WTC11 (cell line): Measurements from ENCODE around the gene ANKRD52. TPM values are rescaled to one million over a fixed set of nuclear protein-coding genes. Genes with fewer than 3 reads are reported as not detected.

ENCODE experiments used
- ATAC-seq: fragments of 200-7000 bp; cut with Tn5 transposase; 2 replicates; pipeline ENCODE4 v1.10.0; 2021; ENCODE audit warnings: mild to moderate bottlenecking, moderate library complexity
- CTCF ChIA-PET: fragments of 300-600 bp; sonication (Branson Sonifier 250); formaldehyde crosslinking; loops from one replicate; lab custom pipeline; 2021; ENCODE audit warnings: antibody characterized with exemption; lab: Charles Lee
- POLR2A ChIA-PET: fragments of 350-600 bp; sonication (Branson Sonifier 250); formaldehyde crosslinking; loops from one replicate; lab custom pipeline; 2021; ENCODE audit warnings: antibody characterized with exemption; lab: Charles Lee
- DNase-seq: peaks from one replicate; pipeline ENCODE4 v3.0.0; 2021; ENCODE audit warnings: low spot score
- H3K27ac Mint-ChIP-seq: 2 replicates; pipeline ENCODE4 v1.8.0; 2021; ENCODE audit warnings: mixed read lengths
- H3K27me3 Mint-ChIP-seq: 2 replicates; pipeline ENCODE4 v1.8.0; 2021; ENCODE audit warnings: low read depth, mild to moderate bottlenecking, moderate library complexity, mixed read lengths
- H3K36me3 Mint-ChIP-seq: 2 replicates; pipeline ENCODE4 v1.8.0; 2021; ENCODE audit warnings: mixed read lengths
- H3K4me1 Mint-ChIP-seq: 2 replicates; pipeline ENCODE4 v1.8.0; 2022; ENCODE audit warnings: mixed read lengths
- H3K4me3 Mint-ChIP-seq: 2 replicates; pipeline ENCODE4 v1.8.0; 2021; ENCODE audit warnings: mild to moderate bottlenecking, moderate library complexity, mixed read lengths
- H3K9me3 Mint-ChIP-seq: 2 replicates; pipeline ENCODE4 v1.8.0; 2021; ENCODE audit warnings: mixed read lengths
- FOXP1 ChIP-seq: sonication (generic); formaldehyde crosslinking; IDR thresholded peaks from 2 replicates; pipeline ENCODE4 v1.8.0; 2022; ENCODE audit warnings: missing genetic modification reagents, mild to moderate bottlenecking, moderate library complexity, borderline replicate concordance
- GRHL2 ChIP-seq: fragments of 250-450 bp; sonication (Bioruptor Pico); IDR thresholded peaks from 2 replicates; pipeline ENCODE4 v1.8.0; 2022; ENCODE audit warnings: mild to moderate bottlenecking, moderate library complexity; ENCODE audit not compliant: insufficient replicate concordance, severe bottlenecking
- GTF2I ChIP-seq: fragments of 250-450 bp; sonication (Bioruptor Pico); conservative IDR thresholded peaks from 2 replicates; pipeline ENCODE4 v1.4.0; 2021; ENCODE audit warnings: mild to moderate bottlenecking
- JAZF1 ChIP-seq: fragments of 250-450 bp; sonication (Bioruptor Pico); IDR thresholded peaks from 2 replicates; pipeline ENCODE4 v1.9.0; 2021; ENCODE audit warnings: moderate library complexity, mild to moderate bottlenecking, inconsistent platforms
- RELA ChIP-seq: sonication (generic); formaldehyde crosslinking; IDR thresholded peaks from 2 replicates; pipeline ENCODE4 v1.8.1; 2022; ENCODE audit warnings: missing genetic modification reagents, mild to moderate bottlenecking, borderline replicate concordance
- SOX15 ChIP-seq: fragments of 250-450 bp; sonication (Bioruptor Pico); IDR thresholded peaks from 2 replicates; pipeline ENCODE4 v1.9.0; 2021; ENCODE audit warnings: mild to moderate bottlenecking
- TEAD4 ChIP-seq: sonication (generic); formaldehyde crosslinking; IDR thresholded peaks from 2 replicates; pipeline ENCODE4 v1.8.0; 2022; ENCODE audit warnings: mild to moderate bottlenecking, missing genetic modification reagents
- ZBTB21 ChIP-seq: sonication (generic); formaldehyde crosslinking; IDR thresholded peaks from 2 replicates; pipeline ENCODE4 v1.8.1; 2023; ENCODE audit warnings: mild to moderate bottlenecking, missing genetic modification reagents, borderline replicate concordance
- ZNF138 ChIP-seq: sonication (generic); formaldehyde crosslinking; conservative IDR thresholded peaks from 2 replicates; pipeline ENCODE4 v1.8.1; 2022; ENCODE audit warnings: mild to moderate bottlenecking, moderate library complexity, missing genetic modification reagents
- total RNA-seq: library from RNA; stranded (reverse); gene quantifications from 3 replicates; pipeline ENCODE4 v1.2.3, GENCODE V29; 2021
- TF ChIP-seq, protein P1 (sequence below): fragments of 250-450 bp; sonication (Bioruptor Pico); IDR thresholded peaks from 2 replicates; pipeline ENCODE4 v1.8.0; 2021; ENCODE audit warnings: mild to moderate bottlenecking
- TF ChIP-seq, protein P2 (sequence below): fragments of 200-600 bp; IDR thresholded peaks from 2 replicates; pipeline ENCODE4 v1.8.0; 2022; ENCODE audit warnings: antibody characterized with exemption
- TF ChIP-seq, protein P3 (sequence below): sonication (generic); formaldehyde crosslinking; IDR thresholded peaks from 2 replicates; pipeline ENCODE4 v1.8.1; 2022; ENCODE audit warnings: mild to moderate bottlenecking, moderate library complexity, missing genetic modification reagents
- TF ChIP-seq, protein P4 (sequence below): sonication (generic); formaldehyde crosslinking; IDR thresholded peaks from 2 replicates; pipeline ENCODE4 v1.8.1; 2023; ENCODE audit warnings: mild to moderate bottlenecking, missing genetic modification reagents
- TF ChIP-seq, protein P5 (sequence below): fragments of 250-450 bp; sonication (Bioruptor Pico); IDR thresholded peaks from 2 replicates; pipeline ENCODE4 v2.1.2; 2022; ENCODE audit warnings: mild to moderate bottlenecking, moderate library complexity
- TF ChIP-seq, protein P6 (sequence below): sonication (generic); formaldehyde crosslinking; IDR thresholded peaks from 2 replicates; pipeline ENCODE4 v1.8.1; 2023; ENCODE audit warnings: mild to moderate bottlenecking, missing genetic modification reagents, borderline replicate concordance
- TF ChIP-seq, protein P7 (sequence below): sonication (generic); formaldehyde crosslinking; IDR thresholded peaks from 2 replicates; pipeline ENCODE4 v1.8.1; 2023; ENCODE audit warnings: mild to moderate bottlenecking, missing genetic modification reagents
- TF ChIP-seq, protein P8 (sequence below): sonication (generic); formaldehyde crosslinking; IDR thresholded peaks from 2 replicates; pipeline ENCODE4 v1.8.1; 2023; ENCODE audit warnings: mild to moderate bottlenecking, missing genetic modification reagents, moderate library complexity
- TF ChIP-seq, protein P9 (sequence below): fragments of 250-450 bp; sonication (Bioruptor Pico); conservative IDR thresholded peaks from 2 replicates; pipeline ENCODE4 v1.9.0; 2021; ENCODE audit warnings: mild to moderate bottlenecking
- TF ChIP-seq, protein P10 (sequence below): sonication (generic); formaldehyde crosslinking; IDR thresholded peaks from 2 replicates; pipeline ENCODE4 v1.8.0; 2022; ENCODE audit warnings: mild to moderate bottlenecking, missing genetic modification reagents

ANKRD52 gene
- total RNA-seq, 1 experiment from 2014 or later = 41.2 TPM

DNA sequence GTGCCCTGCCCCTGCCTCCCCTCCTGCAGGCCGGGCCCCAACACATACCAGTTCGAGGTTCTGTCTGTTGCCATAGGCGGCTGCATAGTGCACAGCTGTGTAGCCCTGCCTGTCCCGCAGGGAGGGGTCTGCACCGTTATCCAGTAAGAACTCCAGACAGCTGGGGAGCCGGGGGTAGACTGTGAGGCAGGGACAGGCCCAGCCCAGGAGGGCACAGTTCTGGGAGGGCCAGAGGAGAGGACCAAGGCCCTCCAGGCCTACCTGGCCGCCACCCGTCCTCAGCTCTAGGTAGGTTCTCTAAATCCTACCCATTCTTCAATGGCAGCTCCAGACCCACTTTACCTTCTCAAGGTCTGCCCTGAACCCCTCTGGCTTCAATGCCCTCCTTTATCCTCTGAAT lies 9.5 kb downstream of the ANKRD52 start (continued):
- TF ChIP-seq, protein P1, sequence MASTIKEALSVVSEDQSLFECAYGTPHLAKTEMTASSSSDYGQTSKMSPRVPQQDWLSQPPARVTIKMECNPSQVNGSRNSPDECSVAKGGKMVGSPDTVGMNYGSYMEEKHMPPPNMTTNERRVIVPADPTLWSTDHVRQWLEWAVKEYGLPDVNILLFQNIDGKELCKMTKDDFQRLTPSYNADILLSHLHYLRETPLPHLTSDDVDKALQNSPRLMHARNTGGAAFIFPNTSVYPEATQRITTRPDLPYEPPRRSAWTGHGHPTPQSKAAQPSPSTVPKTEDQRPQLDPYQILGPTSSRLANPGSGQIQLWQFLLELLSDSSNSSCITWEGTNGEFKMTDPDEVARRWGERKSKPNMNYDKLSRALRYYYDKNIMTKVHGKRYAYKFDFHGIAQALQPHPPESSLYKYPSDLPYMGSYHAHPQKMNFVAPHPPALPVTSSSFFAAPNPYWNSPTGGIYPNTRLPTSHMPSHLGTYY (CRISPR knock-in tag) = no peak
- no peak for TF ChIP-seq SOX15 (CRISPR knock-in tag)
- TF ChIP-seq GRHL2 (CRISPR knock-in tag) = no peak
- TF ChIP-seq, protein P2, sequence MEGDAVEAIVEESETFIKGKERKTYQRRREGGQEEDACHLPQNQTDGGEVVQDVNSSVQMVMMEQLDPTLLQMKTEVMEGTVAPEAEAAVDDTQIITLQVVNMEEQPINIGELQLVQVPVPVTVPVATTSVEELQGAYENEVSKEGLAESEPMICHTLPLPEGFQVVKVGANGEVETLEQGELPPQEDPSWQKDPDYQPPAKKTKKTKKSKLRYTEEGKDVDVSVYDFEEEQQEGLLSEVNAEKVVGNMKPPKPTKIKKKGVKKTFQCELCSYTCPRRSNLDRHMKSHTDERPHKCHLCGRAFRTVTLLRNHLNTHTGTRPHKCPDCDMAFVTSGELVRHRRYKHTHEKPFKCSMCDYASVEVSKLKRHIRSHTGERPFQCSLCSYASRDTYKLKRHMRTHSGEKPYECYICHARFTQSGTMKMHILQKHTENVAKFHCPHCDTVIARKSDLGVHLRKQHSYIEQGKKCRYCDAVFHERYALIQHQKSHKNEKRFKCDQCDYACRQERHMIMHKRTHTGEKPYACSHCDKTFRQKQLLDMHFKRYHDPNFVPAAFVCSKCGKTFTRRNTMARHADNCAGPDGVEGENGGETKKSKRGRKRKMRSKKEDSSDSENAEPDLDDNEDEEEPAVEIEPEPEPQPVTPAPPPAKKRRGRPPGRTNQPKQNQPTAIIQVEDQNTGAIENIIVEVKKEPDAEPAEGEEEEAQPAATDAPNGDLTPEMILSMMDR = no peak
- TF ChIP-seq ZBTB21 (CRISPR knock-in tag) = no peak
- no peak for TF ChIP-seq FOXP1 (CRISPR knock-in tag)
- TF ChIP-seq, protein P3, sequence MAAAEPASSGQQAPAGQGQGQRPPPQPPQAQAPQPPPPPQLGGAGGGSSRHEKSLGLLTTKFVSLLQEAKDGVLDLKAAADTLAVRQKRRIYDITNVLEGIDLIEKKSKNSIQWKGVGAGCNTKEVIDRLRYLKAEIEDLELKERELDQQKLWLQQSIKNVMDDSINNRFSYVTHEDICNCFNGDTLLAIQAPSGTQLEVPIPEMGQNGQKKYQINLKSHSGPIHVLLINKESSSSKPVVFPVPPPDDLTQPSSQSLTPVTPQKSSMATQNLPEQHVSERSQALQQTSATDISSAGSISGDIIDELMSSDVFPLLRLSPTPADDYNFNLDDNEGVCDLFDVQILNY = no peak
- TF ChIP-seq GTF2I (CRISPR knock-in tag) = no peak
- TF ChIP-seq, all 79 proteins: peak for 0

DNA sequence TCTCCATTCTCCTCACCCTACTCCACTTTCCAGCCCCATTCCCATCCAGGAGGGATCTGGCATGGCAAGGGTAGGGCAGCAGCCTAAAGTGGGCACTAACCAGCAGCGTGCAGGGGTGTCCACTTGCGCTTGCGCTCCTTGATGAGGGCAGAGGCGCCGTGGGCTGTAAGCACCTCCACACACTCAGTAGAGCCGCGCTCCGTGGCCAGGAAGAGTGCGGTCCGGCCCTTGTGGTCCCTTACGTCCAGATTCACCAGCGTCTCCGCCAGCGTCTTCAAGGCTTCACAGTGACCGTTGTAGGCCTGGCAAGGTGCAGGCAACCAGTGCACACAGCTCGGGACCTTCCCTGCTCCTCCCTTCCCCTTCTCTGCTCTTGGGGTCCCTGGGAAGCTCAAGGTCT lies 10.3 kb downstream of the ANKRD52 start:
- ChIA-PET POLR2A (interaction anchor here (0.5 kb wide), 2 partner anchors 17 to 68 kb away, joined by 3 to 4 read pairs; partner anchors contain the start of gene CNPY2), CTCF (interaction anchor here (0.6 to 2.6 kb wide), 5 partner anchors 10 to 129 kb away, joined by 3 to 9 read pairs (median 3); partner anchors contain the start of genes ANKRD52 and ZC3H10)
- Mint-ChIP-seq H3K4me3 (no peak overlapping the region), H3K9me3 (no peaks in the 10 kb centered on the region), H3K4me1 (no peaks in the 10 kb centered on the region), H3K27ac (no peak overlapping the region), H3K27me3 (no peaks in the 10 kb centered on the region), H3K36me3 (peaks cover 63% of the 10 kb centered on the region)
- DNase-seq (no peak), ATAC-seq (no peak)
- TF ChIP-seq, protein P4, sequence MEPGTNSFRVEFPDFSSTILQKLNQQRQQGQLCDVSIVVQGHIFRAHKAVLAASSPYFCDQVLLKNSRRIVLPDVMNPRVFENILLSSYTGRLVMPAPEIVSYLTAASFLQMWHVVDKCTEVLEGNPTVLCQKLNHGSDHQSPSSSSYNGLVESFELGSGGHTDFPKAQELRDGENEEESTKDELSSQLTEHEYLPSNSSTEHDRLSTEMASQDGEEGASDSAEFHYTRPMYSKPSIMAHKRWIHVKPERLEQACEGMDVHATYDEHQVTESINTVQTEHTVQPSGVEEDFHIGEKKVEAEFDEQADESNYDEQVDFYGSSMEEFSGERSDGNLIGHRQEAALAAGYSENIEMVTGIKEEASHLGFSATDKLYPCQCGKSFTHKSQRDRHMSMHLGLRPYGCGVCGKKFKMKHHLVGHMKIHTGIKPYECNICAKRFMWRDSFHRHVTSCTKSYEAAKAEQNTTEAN = no peak
- TF ChIP-seq, protein P5, sequence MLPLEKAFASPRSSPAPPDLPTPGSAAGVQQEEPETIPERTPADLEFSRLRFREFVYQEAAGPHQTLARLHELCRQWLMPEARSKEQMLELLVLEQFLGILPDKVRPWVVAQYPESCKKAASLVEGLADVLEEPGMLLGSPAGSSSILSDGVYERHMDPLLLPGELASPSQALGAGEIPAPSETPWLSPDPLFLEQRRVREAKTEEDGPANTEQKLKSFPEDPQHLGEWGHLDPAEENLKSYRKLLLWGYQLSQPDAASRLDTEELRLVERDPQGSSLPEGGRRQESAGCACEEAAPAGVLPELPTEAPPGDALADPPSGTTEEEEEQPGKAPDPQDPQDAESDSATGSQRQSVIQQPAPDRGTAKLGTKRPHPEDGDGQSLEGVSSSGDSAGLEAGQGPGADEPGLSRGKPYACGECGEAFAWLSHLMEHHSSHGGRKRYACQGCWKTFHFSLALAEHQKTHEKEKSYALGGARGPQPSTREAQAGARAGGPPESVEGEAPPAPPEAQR (CRISPR knock-in tag) = no peak
- TF ChIP-seq, protein P6, sequence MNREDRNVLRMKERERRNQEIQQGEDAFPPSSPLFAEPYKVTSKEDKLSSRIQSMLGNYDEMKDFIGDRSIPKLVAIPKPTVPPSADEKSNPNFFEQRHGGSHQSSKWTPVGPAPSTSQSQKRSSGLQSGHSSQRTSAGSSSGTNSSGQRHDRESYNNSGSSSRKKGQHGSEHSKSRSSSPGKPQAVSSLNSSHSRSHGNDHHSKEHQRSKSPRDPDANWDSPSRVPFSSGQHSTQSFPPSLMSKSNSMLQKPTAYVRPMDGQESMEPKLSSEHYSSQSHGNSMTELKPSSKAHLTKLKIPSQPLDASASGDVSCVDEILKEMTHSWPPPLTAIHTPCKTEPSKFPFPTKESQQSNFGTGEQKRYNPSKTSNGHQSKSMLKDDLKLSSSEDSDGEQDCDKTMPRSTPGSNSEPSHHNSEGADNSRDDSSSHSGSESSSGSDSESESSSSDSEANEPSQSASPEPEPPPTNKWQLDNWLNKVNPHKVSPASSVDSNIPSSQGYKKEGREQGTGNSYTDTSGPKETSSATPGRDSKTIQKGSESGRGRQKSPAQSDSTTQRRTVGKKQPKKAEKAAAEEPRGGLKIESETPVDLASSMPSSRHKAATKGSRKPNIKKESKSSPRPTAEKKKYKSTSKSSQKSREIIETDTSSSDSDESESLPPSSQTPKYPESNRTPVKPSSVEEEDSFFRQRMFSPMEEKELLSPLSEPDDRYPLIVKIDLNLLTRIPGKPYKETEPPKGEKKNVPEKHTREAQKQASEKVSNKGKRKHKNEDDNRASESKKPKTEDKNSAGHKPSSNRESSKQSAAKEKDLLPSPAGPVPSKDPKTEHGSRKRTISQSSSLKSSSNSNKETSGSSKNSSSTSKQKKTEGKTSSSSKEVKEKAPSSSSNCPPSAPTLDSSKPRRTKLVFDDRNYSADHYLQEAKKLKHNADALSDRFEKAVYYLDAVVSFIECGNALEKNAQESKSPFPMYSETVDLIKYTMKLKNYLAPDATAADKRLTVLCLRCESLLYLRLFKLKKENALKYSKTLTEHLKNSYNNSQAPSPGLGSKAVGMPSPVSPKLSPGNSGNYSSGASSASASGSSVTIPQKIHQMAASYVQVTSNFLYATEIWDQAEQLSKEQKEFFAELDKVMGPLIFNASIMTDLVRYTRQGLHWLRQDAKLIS = no peak
- no peak for TF ChIP-seq TEAD4 (CRISPR knock-in tag)
- TF ChIP-seq JAZF1 (CRISPR knock-in tag) = no peak
- no peak for TF ChIP-seq RELA (CRISPR knock-in tag)
- no peak for TF ChIP-seq GRHL2 (CRISPR knock-in tag)
- TF ChIP-seq, protein P7, sequence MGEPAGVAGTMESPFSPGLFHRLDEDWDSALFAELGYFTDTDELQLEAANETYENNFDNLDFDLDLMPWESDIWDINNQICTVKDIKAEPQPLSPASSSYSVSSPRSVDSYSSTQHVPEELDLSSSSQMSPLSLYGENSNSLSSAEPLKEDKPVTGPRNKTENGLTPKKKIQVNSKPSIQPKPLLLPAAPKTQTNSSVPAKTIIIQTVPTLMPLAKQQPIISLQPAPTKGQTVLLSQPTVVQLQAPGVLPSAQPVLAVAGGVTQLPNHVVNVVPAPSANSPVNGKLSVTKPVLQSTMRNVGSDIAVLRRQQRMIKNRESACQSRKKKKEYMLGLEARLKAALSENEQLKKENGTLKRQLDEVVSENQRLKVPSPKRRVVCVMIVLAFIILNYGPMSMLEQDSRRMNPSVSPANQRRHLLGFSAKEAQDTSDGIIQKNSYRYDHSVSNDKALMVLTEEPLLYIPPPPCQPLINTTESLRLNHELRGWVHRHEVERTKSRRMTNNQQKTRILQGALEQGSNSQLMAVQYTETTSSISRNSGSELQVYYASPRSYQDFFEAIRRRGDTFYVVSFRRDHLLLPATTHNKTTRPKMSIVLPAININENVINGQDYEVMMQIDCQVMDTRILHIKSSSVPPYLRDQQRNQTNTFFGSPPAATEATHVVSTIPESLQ (CRISPR knock-in tag) = no peak
- TF ChIP-seq, protein P8, sequence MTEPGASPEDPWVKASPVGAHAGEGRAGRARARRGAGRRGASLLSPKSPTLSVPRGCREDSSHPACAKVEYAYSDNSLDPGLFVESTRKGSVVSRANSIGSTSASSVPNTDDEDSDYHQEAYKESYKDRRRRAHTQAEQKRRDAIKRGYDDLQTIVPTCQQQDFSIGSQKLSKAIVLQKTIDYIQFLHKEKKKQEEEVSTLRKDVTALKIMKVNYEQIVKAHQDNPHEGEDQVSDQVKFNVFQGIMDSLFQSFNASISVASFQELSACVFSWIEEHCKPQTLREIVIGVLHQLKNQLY (CRISPR knock-in tag) = no peak
- TF ChIP-seq ZNF138 (CRISPR knock-in tag) = no peak
- TF ChIP-seq, protein P9, sequence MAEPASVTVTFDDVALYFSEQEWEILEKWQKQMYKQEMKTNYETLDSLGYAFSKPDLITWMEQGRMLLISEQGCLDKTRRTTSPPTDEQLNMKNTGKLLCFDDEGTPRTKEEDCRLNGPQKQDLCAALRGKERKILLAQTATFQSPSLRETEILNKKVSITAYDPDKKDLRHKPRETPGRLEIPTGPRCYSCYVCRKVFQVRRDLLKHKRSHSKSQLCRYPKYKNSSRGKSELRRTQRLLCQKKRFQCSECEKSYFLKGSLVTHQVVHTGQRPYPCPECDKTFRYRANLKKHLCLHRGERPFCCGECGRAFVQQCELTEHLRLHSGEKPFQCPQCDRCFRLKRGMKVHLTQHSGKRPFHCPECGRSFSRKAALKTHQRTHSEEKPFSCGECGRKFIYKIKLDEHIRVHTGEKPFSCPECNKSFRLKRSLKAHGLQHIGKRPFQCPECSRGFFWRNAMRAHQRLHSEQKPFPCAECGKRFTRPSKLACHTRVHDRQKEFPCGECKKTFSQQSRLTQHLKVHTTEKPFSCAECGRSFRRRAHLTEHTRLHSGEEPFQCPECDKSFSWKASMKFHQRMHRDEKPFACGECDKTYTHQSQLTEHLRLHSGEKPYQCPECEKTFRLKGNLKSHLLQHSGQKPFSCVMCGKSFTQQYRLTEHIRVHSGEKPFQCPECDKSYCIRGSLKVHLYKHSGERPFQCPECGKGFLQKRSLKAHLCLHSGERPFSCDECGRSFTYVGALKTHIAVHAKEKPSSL (CRISPR knock-in tag) = no peak
- TF ChIP-seq, protein P10, sequence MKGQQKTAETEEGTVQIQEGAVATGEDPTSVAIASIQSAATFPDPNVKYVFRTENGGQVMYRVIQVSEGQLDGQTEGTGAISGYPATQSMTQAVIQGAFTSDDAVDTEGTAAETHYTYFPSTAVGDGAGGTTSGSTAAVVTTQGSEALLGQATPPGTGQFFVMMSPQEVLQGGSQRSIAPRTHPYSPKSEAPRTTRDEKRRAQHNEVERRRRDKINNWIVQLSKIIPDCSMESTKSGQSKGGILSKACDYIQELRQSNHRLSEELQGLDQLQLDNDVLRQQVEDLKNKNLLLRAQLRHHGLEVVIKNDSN (CRISPR knock-in tag) = no peak
